HG03095 (cell line): ENCODE data around the gene PPP1R11.
A peak's percentile ranks its signal among the peaks of the same experiment; 100 is the strongest.

Experiments
- ATAC-seq: cut with Tn5 transposase; IDR thresholded peaks from one replicate; pipeline ENCODE4 v1.9.1; 2021; ENCODE audit warnings: moderate library complexity; ENCODE audit not compliant: unreplicated experiment

Gene PPP1R11

GRCh38 chr6:30061092-30061857, 5.7 kb upstream of the PPP1R11 start, which contains the start of gene POLR1H:
TSS of gene POLR1H (plus strand) at chr6:30061265. CDS start at chr6:30061525, 260 bp downstream.
- ATAC-seq: peak; percentile 68

- ATAC-seq: peak; percentile 15
Measured at GRCh38 chr6:30061858-30062458, 5.0 kb upstream of the PPP1R11 start.

- no peak for ATAC-seq
Measured at GRCh38 chr6:30062471-30063178, 4.4 kb upstream of the PPP1R11 start.

- no peak for ATAC-seq
Measured at GRCh38 chr6:30063315-30063714, 3.7 kb upstream of the PPP1R11 start.

GRCh38 chr6:30066082-30066481, 916 bp upstream of the PPP1R11 start:
- no peak for ATAC-seq

- no peak for ATAC-seq
Measured at GRCh38 chr6:30067460-30068139, 602 bp downstream of the PPP1R11 start.

- ATAC-seq: no peak
Measured at GRCh38 chr6:30071081-30071818, 4.3 kb downstream of the PPP1R11 start.

- no peak for ATAC-seq
Measured at GRCh38 chr6:30071858-30072257, 4.9 kb downstream of the PPP1R11 start.

GRCh38 chr6:30073489-30074235, 6.7 kb downstream of the PPP1R11 start:
- ATAC-seq: no peak

GRCh38 chr6:30074331-30075093, 7.5 kb downstream of the PPP1R11 start:
- ATAC-seq: no peak

GRCh38 chr6:30075094-30075789, 8.2 kb downstream of the PPP1R11 start, which contains the start of gene RNF39:
TSS of gene RNF39 (minus strand) at chr6:30075769. CDS start at chr6:30075585, 184 bp downstream.
- no peak for ATAC-seq

GRCh38 chr6:30075790-30076732, 9.1 kb downstream of the PPP1R11 start:
- no peak for ATAC-seq

GRCh38 chr6:30077218-30077617, 10.2 kb downstream of the PPP1R11 start:
- ATAC-seq: no peak

- ATAC-seq: no peak
Measured at GRCh38 chr6:30087876-30088275, 20.9 kb downstream of the PPP1R11 start.

GRCh38 chr6:30091577-30092381, 24.8 kb downstream of the PPP1R11 start:
- ATAC-seq: no peak

- no peak for ATAC-seq
Measured at GRCh38 chr6:30092852-30093543, 26.0 kb downstream of the PPP1R11 start.
